Esophagus squamous epithelium (tissue), 5 donors: Measurements from ENCODE around the gene SLC7A6. TPM values are rescaled to one million over a fixed set of nuclear protein-coding genes. Genes with fewer than 3 reads are reported as not detected.

Experiments used
- DNase-seq: peaks from one replicate; lab custom pipeline; 2025; lab: John Stamatoyannopoulos, UW
- H3K27ac ChIP-seq, 4 donors: fragments of 200-600 bp; sonication (generic); one replicate each; pipeline ENCODE4 v1.5.1; 2016 to 2019; ENCODE audit warnings: mild to moderate bottlenecking in 1 of 4
- H3K27me3 ChIP-seq, 4 donors: fragments of 200-600 bp; sonication (generic); 1 replicate in 3 of 4; 2 replicates in 1 of 4; pipeline versions ENCODE4 v1.5.1 to v1.6.0; 2017 to 2021; ENCODE audit warnings: antibody characterized with exemption in 1 of 4
- H3K36me3 ChIP-seq, 3 donors: fragments of 200-600 bp; sonication (generic); one replicate each; pipeline ENCODE4 v1.5.1; 2016 to 2019
- H3K4me1 ChIP-seq, 3 donors: fragments of 200-600 bp; sonication (generic); one replicate each; pipeline ENCODE4 v1.5.1; 2017 to 2019
- H3K4me3 ChIP-seq, 4 donors: fragments of 200-600 bp; sonication (generic); 1 replicate in 3 of 4; 2 replicates in 1 of 4; pipeline ENCODE4 v1.5.1; 2016 to 2019; ENCODE audit warnings: mild to moderate bottlenecking in 2 of 4, moderate library complexity in 1 of 4
- H3K9me3 ChIP-seq, 3 donors: fragments of 200-600 bp; sonication (generic); one replicate each; pipeline ENCODE4 v1.5.1; 2016 to 2019
- CTCF ChIP-seq, 6 experiments: fragments of 450-650 bp in 4 of 6; fragments of 200-600 bp in 2 of 6; sonication (generic) in 2 of 6; IDR thresholded peaks; one replicate each; pipeline ENCODE4 v1.5.1; 2016 to 2019; ENCODE audit warnings: antibody characterized with exemption in 6 of 6, mild to moderate bottlenecking in 4 of 6, moderate library complexity in 4 of 6
- POLR2A ChIP-seq, 4 donors: fragments of 450-650 bp; IDR thresholded peaks; one replicate each; pipeline ENCODE4 v1.6.1; 2017; ENCODE audit warnings: antibody characterized with exemption in 4 of 4, mild to moderate bottlenecking in 4 of 4, moderate library complexity in 3 of 4
- WGBS, 2 donors: methylation state at CpG; one replicate each; pipeline ENCODE4 v1.1.5; 2018; 5-methylcytosine and 5-hydroxymethylcytosine counted together
- intact Hi-C: fragments of 100-400 bp; cut with DNase I; formaldehyde crosslinking; loops from one replicate; pipeline ENCODE4 v1.15.0; 2022
- small RNA-seq, 4 donors: library from RNA; depleted of rRNA; stranded (forward); fragments of <200 nt; gene quantifications; one replicate each; pipeline ENCODE3, GENCODE V24; 2016
- total RNA-seq, 4 donors: library from RNA; depleted of rRNA; stranded (reverse); fragments of >200 nt; gene quantifications; one replicate each; pipeline ENCODE4 v1.1.0, GENCODE V29; 2016
- donor health status: DM: yes; HTN: yes; CAD: no.

The SLC7A6 gene
- total RNA-seq, 4 donors from 2014 or later: 5.7 to 28.2 (median 7.9) TPM

GRCh38 chr16:68349838-68350410, 85.6 kb downstream of the SLC7A6 start:
- no peak for TF ChIP-seq POLR2A (IDR thresholded peaks at IDR 0.05)
- no peak for TF ChIP-seq CTCF (IDR thresholded peaks at IDR 0.05)
- Histone ChIP-seq H3K27ac (no peak overlapping the region), H3K27me3 (no peaks in the 10 kb centered on the region), H3K36me3 (peaks cover 14 to 100% (median 31%) of the 10 kb centered on the region in 3 donors), H3K4me3 (no peak overlapping the region), H3K9me3 (no peaks in the 10 kb centered on the region), H3K4me1 (no peaks in the 10 kb centered on the region)
- intact Hi-C loops: loop anchor here (10.0 kb wide), 1 partner anchor 55 kb away; no protein-coding TSS in a partner anchor
- WGBS, 2 donors: 88 to 89% methylated on average over 10 of the region's 10 CpGs
- DNase-seq: no peak

- peaks cover 8 to 100% (median 34%) of the 10 kb centered on the region in 3 donors for H3K36me3 ChIP-seq
Observed at GRCh38 chr16:68350813-68351350, 86.6 kb downstream of the SLC7A6 start.

More at GRCh38 chr16:68350813-68351350, 86.6 kb downstream of the SLC7A6 start:
- intact Hi-C loops: loop anchor here (10.0 kb wide), 1 partner anchor 56 kb away; no protein-coding TSS in a partner anchor
- 92 to 93% methylated on average over 9 to 10 of the region's 10 CpGs for WGBS, 2 donors
- Histone ChIP-seq H3K27ac (no peak overlapping the region), H3K27me3 (no peaks in the 10 kb centered on the region), H3K4me3 (no peak overlapping the region), H3K9me3 (no peaks in the 10 kb centered on the region), H3K4me1 (peaks cover 0 to 5% (median 0%) of the 10 kb centered on the region in 3 donors)
- DNase-seq: no peak
- no peak for TF ChIP-seq CTCF (IDR thresholded peaks at IDR 0.05)
- no peak for TF ChIP-seq POLR2A (IDR thresholded peaks at IDR 0.05)

Small RNA genes lying within 50 kb of the gene (small RNA-seq; reads per million reads assigned to genes)
- gene RNU4-30P: 0 reads per million in 4 donors
- gene RNU6-1262P: 0 reads per million in 4 donors

Other genes with a start within 250 kb of the SLC7A6 start
- gene DPEP2NB, start 248.6 kb upstream of the SLC7A6 start, total RNA-seq: not detected
- gene DDX28, start 241.3 kb upstream of the SLC7A6 start, total RNA-seq: 10 to 100 TPM in 3 of 4 donors, 1 to 10 TPM in 1; 9.7 to 12.8 (median 11.6) TPM
- 10 to 100 TPM in 3 of 4 donors, 1 to 10 TPM in 1; 9.9 to 26.1 (median 14.7) TPM for gene DUS2, start 241.2 kb upstream of the SLC7A6 start, total RNA-seq
- 10 to 100 TPM; 18.6 to 30.9 (median 20.5) TPM for gene NFATC3, start 179.2 kb upstream of the SLC7A6 start, total RNA-seq
- 100 to 1,000 TPM in 3 of 4 donors, 10 to 100 TPM in 1; 44.6 to 137 (median 118) TPM for gene ESRP2, start 28.4 kb upstream of the SLC7A6 start, total RNA-seq
- gene PLA2G15, start 19.2 kb upstream of the SLC7A6 start, total RNA-seq: 1 to 10 TPM; 3.3 to 9.8 (median 6.6) TPM
- 10 to 100 TPM in 1 of 4 donors, 1 to 10 TPM in 3; 4.5 to 16.2 (median 6.7) TPM for gene SLC7A6OS, start 46.4 kb downstream of the SLC7A6 start, total RNA-seq
- gene PRMT7, start 46.5 kb downstream of the SLC7A6 start, total RNA-seq: 10 to 100 TPM; 15.2 to 35.7 (median 21.2) TPM
- gene SMPD3, start 184.0 kb downstream of the SLC7A6 start, total RNA-seq: 1 to 10 TPM in 2 of 4 donors, under 1 TPM in 2; 0.18 to 2.3 (median 0.92) TPM